ENCODE results near the gene LMO4.

The LMO4 gene

DNA sequence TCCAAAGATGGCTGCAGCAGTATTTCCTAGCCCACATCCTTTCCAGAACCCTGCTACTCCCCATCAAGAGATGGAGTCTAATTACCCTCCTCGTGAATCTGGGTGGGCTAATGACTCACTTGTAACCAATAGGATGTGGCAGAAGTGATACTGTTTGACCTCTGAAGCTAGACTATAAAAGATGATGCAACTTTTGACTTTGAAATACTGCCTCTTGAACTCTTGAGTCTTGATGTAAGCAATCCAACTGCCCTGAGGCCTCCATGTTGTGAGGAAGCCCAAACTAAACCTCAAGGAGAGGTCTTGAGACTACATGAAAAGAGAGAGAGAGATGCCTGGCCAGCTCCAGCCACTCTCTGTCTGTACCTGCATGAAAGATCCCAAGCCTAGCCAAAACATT lies 29.5 kb downstream of the LMO4 start:
- no peak for DNase-seq (ENCODE audit: low read depth)

DNA sequence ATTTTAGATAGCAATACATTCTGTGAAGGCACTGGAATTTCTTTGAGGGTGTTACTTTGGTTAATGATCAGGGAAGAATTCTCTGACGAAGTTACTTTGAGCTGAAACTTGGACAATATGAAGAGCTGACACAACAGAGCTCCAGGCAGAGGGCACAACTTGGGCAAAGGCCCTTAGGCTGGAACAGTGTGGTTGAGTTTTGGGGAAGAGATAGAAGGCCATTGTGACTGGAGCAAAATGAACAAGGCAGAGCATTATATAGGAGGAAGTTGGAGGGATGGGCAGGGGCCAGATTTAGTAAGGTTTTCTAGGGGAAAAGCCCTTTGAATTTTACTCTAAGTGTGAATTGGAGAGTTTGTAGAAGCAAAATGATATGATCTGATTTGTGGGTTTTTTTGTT lies 30.9 kb downstream of the LMO4 start:
- DNase-seq (ENCODE audit: low read depth): no peak

- no peak for DNase-seq (ENCODE audit: low read depth)
Observed at GRCh38 chr1:87362063-87362833, 33.6 kb downstream of the LMO4 start.

DNA sequence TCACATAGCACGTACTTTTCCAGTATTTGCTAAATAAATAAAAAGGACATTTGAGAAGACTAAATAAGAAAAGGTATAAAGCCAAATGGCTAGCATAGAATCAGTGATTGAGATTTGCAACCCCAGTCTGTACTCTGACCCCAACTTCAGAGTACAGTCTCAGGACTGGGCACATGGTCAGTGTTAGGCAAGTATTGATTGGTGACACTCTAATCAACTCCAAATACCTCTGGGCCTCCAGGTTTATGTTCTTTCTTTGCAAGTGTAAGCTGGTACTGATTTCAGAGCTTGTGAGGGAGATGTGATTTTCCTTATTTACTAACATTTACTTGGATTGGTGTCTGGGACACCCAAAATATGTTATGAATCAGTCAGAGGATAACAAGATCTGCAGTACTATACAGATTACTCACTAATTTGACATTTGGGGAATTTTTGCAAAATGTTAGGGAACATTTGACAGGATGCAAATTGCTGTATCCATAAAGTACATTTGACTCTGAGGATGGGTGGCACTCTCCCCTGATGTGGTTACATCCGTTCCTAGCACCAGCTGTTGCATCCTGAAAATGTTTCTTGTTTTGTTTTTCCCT lies 34.2 kb downstream of the LMO4 start:
- DNase-seq (ENCODE audit: low read depth): no peak

GRCh38 chr1:87367549-87367948 lies 38.9 kb downstream of the LMO4 start:
- DNase-seq (ENCODE audit: low read depth): no peak

GRCh38 chr1:87368907-87369306 lies 40.2 kb downstream of the LMO4 start:
- DNase-seq (ENCODE audit: low read depth): no peak

- no peak for DNase-seq (ENCODE audit: low read depth)
Observed at GRCh38 chr1:87369736-87370478, 41.2 kb downstream of the LMO4 start.

GRCh38 chr1:87370544-87370943 lies 41.9 kb downstream of the LMO4 start:
- no peak for DNase-seq (ENCODE audit: low read depth)

GRCh38 chr1:87379306-87379705 lies 50.6 kb downstream of the LMO4 start:
- DNase-seq (ENCODE audit: low read depth): no peak

GRCh38 chr1:87386217-87386790 lies 57.6 kb downstream of the LMO4 start:
- no peak for DNase-seq (ENCODE audit: low read depth)

- DNase-seq (ENCODE audit: low read depth): no peak
Observed at GRCh38 chr1:87388411-87388810, 59.7 kb downstream of the LMO4 start.

GRCh38 chr1:87389011-87389410 lies 60.3 kb downstream of the LMO4 start:
- DNase-seq (ENCODE audit: low read depth): no peak

GRCh38 chr1:87389546-87389945 lies 60.9 kb downstream of the LMO4 start:
- DNase-seq (ENCODE audit: low read depth): no peak

- DNase-seq (ENCODE audit: low read depth): no peak
Observed at GRCh38 chr1:87392248-87393192, 63.8 kb downstream of the LMO4 start.

- no peak for DNase-seq (ENCODE audit: low read depth)
Observed at GRCh38 chr1:87393445-87394085, 64.9 kb downstream of the LMO4 start.

GRCh38 chr1:87394513-87394912 lies 65.8 kb downstream of the LMO4 start:
- no peak for DNase-seq (ENCODE audit: low read depth)

GRCh38 chr1:87394982-87395381 lies 66.3 kb downstream of the LMO4 start:
- DNase-seq (ENCODE audit: low read depth): no peak
